NCI-H2171 (cell line): ENCODE measurements around the gene SMPX.
"Not testable (repeated sequence)": the region's sequence is repeated elsewhere in the genome, so short reads cannot be mapped to it uniquely, and the experiment has no call there.

Experiments
- DNase-seq: peaks from one replicate; lab custom pipeline; 2025; lab: John Stamatoyannopoulos, UW

The SMPX gene

DNA sequence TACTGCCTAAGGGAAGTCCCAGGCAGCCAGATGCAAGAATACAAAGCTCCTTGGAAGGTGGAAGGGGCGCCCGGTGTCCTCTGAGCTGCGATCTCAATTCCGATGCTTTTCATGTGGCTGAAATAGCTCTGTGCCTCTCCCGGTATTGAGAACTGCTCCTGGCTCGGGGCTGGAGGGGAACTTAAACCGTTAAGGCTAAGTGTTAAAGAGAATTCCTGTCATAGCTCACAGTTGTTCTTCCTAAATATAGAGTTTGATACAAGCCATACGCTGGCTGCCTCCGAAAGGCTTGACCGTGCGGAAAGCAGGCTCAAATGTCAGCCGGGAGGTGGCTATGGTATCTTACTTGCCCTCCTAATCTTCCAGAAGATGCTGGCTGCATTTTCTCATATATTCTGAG is at the start of gene SMPX:
Gene SMPX, minus strand, starts transcription at position 157 of the 400 bp plus-strand sequence. CDS start 3,826 bp downstream, outside the sequence.
- DNase-seq: no peak

- DNase-seq: no peak
These were observed 48.8 kb upstream of the SMPX start for GRCh38 chrX:21806691-21807090.

DNA sequence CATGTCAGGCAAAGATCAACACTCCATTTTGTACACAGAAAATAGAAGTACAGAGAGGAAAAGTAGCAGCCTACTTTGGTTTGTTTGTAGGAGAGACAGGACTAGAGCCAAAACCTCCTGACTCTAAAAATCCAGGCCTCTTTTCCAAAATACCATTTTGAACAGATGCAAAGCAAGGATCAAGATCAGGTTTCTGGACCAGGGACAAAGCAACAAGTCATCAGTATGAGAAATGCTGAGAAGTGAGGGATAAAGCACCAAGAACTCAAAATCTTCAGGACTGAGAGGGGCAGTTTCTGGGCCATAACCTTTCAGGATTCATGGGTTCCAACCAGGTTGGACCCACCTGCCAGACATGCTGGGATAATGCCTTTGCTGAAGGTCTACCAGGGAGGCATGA is 44.9 kb upstream of the SMPX start:
- DNase-seq: no peak

DNA sequence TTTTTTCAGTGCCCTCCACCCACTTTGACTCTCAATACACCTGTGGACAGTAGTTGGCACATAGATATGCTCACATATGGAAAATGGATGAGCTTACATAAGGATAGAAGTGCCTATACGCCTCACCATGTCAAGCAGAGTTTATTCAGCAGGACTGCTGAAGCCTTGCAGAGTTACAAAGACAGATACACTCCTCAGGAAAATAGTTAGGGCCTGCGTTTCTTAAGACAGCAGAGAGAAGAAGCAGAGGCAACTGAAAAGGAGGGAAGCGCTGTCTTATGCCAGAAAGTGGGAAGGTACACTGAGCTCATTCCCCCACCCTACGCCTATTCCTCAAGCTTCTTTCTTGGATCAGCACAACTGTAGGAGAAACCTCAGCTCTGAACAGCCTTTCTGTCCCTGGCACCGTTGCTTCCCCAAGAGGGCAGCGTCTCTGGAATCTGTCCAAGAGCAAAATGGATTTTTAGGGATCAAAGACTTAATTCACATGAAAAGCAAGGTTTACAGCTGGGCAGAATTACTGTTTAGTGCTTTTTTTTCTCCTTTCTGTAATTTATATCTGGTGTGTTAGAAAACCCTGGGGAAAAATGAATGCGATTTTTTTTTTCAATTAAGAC is 44.2 kb upstream of the SMPX start:
- DNase-seq: peak; percentile 0

GRCh38 chrX:21800344-21800770 is 42.4 kb upstream of the SMPX start:
- DNase-seq: no peak

DNA sequence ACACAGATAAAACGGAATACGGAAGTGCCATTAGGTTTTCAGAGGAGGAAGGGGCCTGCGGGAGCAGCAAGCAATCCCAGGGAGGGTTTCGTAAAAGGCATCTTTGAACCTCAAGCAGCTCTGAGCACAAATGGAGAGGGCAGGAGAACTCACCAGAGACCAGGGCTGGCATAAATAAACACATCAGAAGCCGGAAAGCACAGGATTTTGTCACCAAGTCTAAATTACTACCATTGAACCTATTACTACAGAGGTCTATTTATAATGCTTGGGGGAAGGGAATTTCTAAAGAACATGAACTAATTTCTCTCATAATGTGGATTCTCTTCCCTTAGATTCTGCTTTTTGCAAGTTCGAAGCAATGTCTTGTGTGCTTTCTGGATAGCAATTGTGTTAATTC is 41.9 kb upstream of the SMPX start:
- no peak for DNase-seq

- DNase-seq: peak; percentile 35
These were observed 40.8 kb upstream of the SMPX start for GRCh38 chrX:21798677-21799219.

DNA sequence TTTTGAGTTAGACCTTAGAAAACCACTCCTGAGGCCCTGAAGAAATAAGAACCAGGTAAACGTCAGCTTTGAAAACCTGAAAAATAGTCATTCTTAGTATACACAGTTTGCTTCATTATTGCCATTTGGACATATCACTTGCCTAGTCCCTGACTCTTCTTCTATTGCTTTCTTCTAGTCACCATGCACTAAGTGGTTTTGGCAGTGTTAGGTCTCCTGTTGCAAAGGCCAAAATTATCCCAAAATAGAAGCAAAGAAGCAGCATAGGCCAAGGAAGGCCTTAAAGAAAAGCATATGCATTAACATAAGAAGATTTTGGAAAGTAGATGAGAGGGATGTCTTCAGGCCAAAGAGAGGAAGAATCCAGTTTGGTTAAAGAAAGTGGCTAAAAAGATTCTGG is 24.1 kb upstream of the SMPX start:
- DNase-seq: no peak

- DNase-seq: no peak
These were observed 23.6 kb upstream of the SMPX start for GRCh38 chrX:21781525-21781924.

DNA sequence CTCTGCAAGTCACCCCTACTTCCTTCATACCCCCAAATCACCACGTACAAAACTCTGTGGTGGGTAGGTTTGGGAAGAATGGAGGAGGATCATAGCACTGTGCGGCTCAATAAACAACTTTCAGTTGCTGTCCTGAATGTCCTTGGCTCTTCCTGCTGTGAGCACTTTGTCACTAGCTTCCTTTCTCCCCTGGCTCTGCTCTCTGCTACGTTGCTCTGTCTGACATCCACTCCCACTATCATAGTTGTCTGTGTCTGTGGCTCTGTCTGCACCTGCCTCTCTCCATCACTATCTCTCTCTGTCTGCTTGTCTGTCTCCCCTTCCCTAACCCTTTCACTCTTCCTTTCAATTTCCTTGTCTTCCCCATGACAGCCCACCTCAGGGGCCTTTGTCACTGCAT is 21.2 kb upstream of the SMPX start:
- DNase-seq: no peak

DNA sequence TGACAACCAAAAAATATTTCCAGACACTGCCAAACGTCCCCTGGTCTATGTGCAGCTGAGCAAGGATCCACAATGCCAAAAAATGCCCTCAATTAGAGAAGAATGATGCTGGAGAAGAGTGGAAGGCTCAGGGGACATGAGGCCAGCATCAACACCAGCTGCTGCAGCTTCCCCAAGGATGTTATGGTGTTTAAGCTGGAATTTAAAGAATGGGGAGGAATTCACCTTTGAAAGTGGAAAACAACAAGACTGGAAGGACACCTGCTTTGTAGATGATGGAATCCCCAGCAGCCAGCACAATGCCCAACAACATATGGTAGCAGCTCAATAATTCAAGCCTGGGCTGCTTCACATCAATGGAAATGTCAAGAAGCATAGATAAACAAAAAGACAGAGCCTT is 20.3 kb upstream of the SMPX start:
- DNase-seq: peak; percentile 55

DNA sequence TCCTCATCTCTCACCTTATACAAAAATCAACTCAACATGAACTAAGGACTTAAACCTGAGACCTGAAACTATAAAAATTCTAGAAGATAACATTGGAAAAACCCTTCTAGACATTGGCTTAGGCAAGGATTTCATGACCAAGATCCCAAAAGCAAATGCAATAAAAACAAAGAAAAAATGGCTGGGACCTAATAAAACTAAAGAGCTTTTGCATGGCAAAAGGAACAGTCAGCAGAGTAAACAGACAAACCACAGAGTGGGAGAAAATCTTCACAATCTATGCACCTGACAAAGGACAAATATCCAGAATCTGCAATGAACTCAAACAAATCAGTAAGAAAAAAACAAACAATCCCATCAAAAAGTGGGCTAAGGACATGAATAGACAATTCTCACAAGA is 17.2 kb upstream of the SMPX start:
- not testable (repeated sequence) for DNase-seq

DNA sequence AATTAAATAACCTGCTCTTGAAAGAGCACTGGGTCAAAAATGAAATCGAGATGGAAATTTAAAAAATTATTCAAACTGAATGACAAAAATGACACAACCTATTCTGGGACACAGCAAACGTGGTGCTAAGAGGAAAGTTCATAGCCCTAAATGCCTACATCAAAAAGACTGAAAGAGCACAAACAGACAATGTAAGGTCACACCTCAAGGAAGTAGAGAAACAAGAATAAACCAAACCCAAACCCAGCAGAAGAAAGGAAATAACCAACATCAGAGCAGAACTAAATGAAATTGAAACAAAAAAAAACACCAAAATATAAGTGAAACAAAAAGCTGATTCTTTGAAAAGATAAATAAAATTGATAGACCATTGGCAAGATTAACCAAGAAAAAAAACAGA is 15.1 kb upstream of the SMPX start:
- not testable (repeated sequence) for DNase-seq

DNA sequence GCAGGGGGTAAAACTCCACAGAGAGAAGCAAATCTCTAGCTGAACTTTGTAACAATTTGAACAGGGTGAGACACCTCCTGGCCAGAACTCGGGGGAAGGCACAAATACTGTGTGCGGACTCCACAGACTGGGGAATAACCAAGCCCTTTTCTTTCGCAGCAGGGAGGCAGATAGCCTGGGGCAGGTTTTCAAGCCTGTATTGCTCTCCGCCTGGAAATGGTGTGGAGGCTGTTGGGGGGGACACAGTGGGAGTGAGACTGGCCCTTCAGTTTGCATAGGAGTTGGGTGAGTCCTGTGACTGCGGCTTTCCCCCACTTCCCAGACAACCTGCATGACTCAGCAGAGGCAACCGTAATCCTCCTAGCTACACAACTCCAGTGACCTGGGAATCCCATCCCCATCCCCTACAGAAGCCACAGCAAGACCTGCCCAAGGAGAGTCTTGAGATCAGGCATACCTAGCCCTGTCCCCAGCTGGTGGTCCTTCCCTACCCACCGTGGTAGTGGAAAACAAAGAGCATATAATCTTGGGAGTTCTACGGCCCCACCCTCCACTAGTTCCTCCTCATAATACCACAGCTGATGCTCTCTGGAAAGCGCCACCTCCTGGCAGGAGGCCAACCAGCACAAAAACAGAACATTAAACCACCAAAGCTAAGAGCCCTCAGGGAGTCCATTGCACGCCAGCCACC is 12.9 kb upstream of the SMPX start:
- no peak for DNase-seq

- no peak for DNase-seq
These were observed 8.2 kb upstream of the SMPX start for GRCh38 chrX:21766101-21766500.

DNA sequence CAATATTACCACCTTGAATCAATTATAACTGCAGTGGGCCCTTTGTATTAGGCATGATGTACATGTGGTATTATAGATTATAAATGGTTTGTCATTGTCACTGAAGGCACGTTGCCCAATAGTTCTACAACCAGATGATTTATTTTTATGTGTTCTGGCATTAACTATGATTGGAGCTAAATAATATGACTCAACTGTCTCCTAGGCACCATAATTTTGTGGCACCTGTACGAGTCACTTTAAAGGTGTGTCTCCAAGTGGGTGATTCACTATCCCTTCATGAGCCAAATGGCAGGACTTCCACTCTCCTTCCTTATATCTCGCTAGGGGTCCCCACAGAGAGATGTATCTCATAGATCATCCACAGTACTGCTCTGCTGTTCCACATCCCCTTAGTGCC is 6.1 kb upstream of the SMPX start:
- DNase-seq: no peak

GRCh38 chrX:21758488-21758887 is 572 bp upstream of the SMPX start:
- no peak for DNase-seq

GRCh38 chrX:21756785-21757529 is 959 bp downstream of the SMPX start:
- DNase-seq: no peak

DNA sequence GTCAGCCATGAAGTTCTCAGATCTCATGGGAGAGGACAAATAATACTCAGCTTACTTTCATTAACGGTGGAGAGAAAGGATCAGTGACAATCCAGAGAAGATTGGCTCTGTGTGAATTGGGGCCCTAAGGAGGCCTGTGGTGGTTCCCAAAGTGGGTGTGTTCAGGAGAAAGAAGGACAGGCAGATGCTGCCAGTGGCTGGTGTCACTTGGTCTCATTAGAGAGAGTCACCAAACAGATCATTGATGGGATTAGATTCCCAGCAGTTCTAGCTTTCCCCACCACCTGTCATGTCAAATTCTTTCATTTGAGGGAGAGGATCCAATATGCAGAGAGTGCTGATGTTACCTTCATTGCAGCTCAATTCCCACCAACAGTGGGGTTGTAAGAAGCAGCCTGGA is 8.0 kb downstream of the SMPX start:
- DNase-seq: no peak

GRCh38 chrX:21748235-21748634 is 9.7 kb downstream of the SMPX start:
- DNase-seq: no peak

DNA sequence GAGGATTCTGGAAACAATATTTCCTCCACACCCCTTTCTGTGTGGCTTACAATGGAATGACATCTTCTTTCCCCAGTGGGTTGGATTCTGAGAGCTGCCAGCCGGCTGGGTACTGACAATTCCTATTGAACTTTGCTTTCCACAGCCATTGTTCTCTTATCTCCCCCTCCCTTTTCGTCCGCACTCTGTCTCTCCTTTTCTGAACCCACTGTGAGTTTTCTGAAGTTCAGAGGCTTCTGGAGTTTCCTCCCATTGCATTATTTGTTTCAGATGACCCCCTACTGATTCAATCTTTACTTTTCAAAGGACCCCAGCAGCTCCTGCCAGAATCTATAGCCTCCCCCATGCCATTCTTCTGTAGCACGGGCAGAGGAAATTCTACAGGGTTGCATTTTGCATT is 10.4 kb downstream of the SMPX start:
- no peak for DNase-seq

DNA sequence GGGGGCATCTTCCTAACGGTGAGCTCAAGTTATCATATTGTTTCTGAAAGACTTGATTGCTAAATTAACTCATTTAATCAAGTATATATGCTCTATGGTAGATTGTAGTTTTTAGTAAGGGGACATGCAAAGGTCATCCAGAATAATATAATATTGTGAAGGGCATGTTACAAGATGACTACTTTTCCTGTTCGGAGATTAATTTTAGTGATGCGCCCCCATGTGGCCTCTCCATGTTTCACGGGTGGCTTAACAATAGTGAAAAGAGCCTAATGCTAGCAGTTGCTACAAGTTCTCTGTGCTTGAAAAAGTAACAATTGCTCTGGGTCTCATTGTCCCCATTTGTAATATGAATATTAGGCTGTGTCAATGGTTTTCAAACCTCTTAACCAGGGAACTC is 12.2 kb downstream of the SMPX start:
- DNase-seq: no peak

DNA sequence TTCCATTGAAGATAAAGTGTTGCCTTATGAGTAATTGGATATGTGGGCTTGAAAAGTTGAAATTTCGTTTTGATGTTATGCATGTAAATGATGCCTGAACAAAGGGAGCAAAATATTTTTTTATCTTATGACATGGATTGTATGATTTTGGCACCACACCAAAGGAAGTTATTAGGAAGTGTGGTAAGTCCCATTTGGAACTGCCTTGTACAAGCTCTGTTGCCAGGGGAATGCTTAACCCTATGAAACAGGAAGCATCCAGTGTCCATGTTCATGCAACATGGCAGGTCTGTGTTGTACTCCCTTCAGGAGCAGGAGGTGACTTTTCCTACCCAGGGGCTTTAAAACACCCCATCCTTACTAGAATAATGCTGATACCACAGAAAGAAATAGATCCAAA is 13.2 kb downstream of the SMPX start:
- no peak for DNase-seq
